ENCODE results near the gene OLIG1.

OLIG1 gene

GRCh38 chr21:33033094-33033951 lies 36.6 kb upstream of the OLIG1 start:
- Histone ChIP-seq H3K27me3 (ENCODE audit: insufficient read depth, low read depth, severe bottlenecking) (peaks cover 5% of the 10 kb centered on the region), H3K36me3 (no peaks in the 10 kb centered on the region), H3K9me3 (ENCODE audit: severe bottlenecking) (no peaks in the 10 kb centered on the region), H3K4me3 (ENCODE audit: low read depth, low read length) (no peak overlapping the region), H3K27ac (no peak overlapping the region)
- no peak for DNase-seq
- TF ChIP-seq CTCF (IDR thresholded peaks at IDR 0.05; ENCODE audit: low read depth, low read length): no peak

- Histone ChIP-seq H3K4me3 (ENCODE audit: low read depth, low read length) (no peak overlapping the region), H3K9me3 (ENCODE audit: severe bottlenecking) (no peaks in the 10 kb centered on the region), H3K27ac (no peak overlapping the region), H3K27me3 (ENCODE audit: insufficient read depth, low read depth, severe bottlenecking) (no peaks in the 10 kb centered on the region), H3K36me3 (no peaks in the 10 kb centered on the region)
- DNase-seq: no peak
- no peak for TF ChIP-seq CTCF (IDR thresholded peaks at IDR 0.05; ENCODE audit: low read depth, low read length)
These were observed 36.0 kb upstream of the OLIG1 start for GRCh38 chr21:33033961-33034413.

- Histone ChIP-seq H3K9me3 (ENCODE audit: severe bottlenecking) (no peaks in the 10 kb centered on the region), H3K36me3 (no peaks in the 10 kb centered on the region), H3K4me3 (ENCODE audit: low read depth, low read length) (no peak overlapping the region), H3K27ac (no peak overlapping the region), H3K27me3 (ENCODE audit: insufficient read depth, low read depth, severe bottlenecking) (no peaks in the 10 kb centered on the region)
- DNase-seq: no peak
- TF ChIP-seq CTCF (IDR thresholded peaks at IDR 0.05; ENCODE audit: low read depth, low read length): no peak
These were observed 34.8 kb upstream of the OLIG1 start for GRCh38 chr21:33035147-33035546.

GRCh38 chr21:33036430-33037162 lies 33.3 kb upstream of the OLIG1 start:
- TF ChIP-seq CTCF (IDR thresholded peaks at IDR 0.05; ENCODE audit: low read depth, low read length): no peak
- Histone ChIP-seq H3K27ac (no peak overlapping the region), H3K27me3 (ENCODE audit: insufficient read depth, low read depth, severe bottlenecking) (no peaks in the 10 kb centered on the region), H3K4me3 (ENCODE audit: low read depth, low read length) (no peak overlapping the region), H3K9me3 (ENCODE audit: severe bottlenecking) (no peaks in the 10 kb centered on the region), H3K36me3 (no peaks in the 10 kb centered on the region)
- no peak for DNase-seq

GRCh38 chr21:33037501-33037900 lies 32.4 kb upstream of the OLIG1 start:
- Histone ChIP-seq H3K27ac (no peak overlapping the region), H3K36me3 (no peaks in the 10 kb centered on the region), H3K27me3 (ENCODE audit: insufficient read depth, low read depth, severe bottlenecking) (no peaks in the 10 kb centered on the region), H3K9me3 (ENCODE audit: severe bottlenecking) (no peaks in the 10 kb centered on the region), H3K4me3 (ENCODE audit: low read depth, low read length) (no peak overlapping the region)
- no peak for DNase-seq
- TF ChIP-seq CTCF (IDR thresholded peaks at IDR 0.05; ENCODE audit: low read depth, low read length): no peak
